Stromal cell of bone marrow (primary cell): ENCODE measurements around the gene STAC2.

Source experiments
- DNase-seq: peaks from one replicate; pipeline ENCODE4 v3.0.0-alpha.2; 2012; ENCODE audit warnings: low read depth

Gene STAC2

DNA sequence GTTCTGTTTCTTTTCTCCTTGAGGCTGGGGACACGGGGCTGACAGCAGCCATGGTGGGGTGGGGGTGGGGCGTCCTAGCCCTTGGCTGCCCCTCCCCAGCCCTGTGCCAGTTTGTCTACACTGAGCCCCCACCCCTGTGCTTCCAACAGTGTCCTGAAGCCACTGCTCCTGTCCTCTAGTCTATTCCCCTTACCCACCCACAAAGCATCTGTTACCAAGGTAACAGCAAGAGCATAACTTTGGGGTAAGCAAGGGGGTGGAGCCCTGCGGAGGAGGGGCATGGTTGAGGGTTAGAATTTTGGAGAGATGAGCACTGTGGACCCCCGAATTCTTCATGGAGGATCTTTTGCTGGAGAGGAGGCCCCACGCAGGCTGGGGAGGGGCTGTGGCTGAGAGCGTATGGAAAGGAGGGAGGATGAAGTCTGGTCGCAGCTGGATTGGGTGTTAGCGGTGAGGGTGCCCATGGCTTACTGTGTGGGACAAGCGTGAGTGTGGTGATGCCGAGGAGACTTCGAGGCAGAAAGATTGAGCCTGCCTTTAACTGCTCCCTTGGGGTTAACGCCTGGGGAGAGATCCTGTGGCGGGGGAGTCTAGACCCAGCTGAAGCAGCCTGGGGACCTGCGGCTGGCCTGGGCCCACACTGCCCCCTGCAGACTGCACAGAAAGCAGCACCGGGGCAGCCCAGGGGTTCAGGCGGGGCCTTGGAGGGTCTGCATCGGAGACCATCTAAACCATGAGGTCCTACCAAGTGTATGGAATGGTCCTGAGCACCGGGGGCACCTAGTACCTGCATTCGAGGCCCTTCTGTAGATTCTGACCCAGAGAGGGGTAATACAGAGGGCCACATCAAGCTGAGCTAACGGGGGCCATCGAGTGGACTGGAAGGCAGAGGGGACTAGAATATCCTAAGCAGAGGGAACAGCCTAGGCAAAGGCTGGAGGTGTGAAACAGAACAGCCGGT lies 6.1 kb upstream of the STAC2 start:
- DNase-seq: no peak

DNA sequence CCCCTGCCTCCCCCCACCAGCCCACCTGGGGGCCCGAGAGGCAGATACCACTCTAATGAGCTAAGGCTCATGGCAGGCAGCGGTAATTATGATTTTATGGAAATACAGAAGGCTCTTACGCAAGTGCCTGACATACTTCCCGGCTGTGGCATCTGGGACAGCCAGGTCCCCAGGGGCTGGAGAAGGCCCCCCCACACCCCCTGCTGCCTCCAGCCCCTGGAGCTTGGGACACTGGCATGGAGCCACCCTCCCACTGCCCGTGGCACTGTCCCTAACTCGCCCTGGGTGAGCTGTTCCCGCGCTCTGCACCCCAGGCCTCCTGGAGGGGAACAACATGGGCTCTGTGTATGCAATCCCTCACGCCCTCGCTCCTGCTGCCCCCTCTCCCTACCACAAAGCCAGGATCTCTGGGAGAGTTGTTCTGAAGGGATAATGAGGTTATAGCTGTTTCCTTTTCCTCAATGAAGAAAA lies 5.4 kb upstream of the STAC2 start:
- no peak for DNase-seq

DNA sequence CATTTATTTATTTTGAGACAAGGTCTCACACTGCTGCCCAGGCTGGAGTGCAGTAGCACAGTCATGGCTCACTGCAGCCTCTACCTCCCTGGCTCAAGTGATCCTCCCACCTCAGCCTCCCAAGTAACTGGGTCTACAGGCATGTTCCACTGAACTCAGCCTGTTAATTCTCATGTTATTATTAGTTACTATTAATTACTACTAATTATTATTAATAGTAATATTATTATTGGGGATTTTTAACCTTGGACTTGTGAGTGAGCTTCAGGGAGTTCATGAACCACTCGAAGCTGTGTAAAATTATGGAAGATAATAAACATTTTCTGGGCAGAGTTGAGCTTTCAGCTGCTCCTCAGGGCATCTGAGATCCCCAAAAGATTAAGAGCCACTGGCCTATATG lies 4.6 kb upstream of the STAC2 start:
- DNase-seq: no peak

DNA sequence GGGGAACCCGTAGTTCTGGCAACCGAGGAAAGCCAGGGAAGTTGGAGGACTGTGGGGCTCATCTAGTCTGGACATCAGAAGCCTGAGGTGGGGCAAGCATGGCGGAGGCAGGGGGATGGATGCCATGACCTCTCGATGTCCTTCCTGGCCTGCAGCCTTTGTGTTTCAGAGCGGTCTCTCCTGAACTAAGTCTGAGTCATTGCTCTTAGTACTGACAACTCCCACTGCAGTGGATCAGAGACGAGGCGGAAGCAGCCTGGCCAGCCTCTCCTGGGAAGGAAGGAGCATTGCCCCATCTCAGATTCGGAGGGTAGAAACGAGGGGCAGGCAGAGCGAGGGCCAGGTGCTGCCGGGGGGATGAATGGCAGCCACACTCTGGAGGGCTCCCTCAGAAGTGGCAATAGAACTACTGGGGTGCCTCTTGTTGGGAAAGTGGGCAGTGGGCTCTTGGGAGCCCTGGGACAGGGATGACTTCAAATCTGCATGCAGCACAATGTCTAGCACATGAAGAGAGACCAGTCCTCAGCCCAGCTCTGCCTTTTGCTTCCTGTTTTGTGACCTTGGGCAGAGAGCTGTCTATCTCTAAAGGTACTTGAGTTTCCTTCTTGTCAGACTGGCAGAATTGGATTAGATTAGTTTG lies 3.6 kb upstream of the STAC2 start:
- DNase-seq: no peak

DNA sequence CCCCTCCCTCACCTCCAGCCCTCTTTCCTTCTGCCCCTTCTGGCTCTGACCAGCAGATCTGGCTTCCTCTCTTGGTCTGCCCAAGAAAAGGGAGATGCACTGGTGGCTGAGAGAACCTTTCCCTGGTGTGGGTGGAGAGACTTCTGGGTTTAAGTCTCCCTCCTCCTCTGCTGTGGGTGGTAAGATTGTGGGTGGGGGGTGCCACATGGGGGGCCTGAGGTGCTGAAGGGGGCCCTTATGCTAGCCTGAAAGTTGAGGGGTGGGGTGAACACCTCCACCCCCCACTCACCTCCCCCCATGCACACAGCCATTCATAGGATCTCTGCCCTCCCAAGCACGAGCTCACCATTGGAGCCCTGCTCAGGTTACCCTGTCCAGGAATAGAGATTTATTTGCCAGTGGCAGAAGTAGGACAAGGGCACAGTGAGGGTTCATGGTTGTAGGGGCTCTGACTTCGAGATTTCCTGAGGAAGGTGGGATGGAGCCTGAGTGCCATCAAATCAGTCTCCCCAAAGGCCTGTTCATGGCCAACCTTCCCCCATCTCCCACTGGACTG lies 1.7 kb upstream of the STAC2 start:
- no peak for DNase-seq

DNA sequence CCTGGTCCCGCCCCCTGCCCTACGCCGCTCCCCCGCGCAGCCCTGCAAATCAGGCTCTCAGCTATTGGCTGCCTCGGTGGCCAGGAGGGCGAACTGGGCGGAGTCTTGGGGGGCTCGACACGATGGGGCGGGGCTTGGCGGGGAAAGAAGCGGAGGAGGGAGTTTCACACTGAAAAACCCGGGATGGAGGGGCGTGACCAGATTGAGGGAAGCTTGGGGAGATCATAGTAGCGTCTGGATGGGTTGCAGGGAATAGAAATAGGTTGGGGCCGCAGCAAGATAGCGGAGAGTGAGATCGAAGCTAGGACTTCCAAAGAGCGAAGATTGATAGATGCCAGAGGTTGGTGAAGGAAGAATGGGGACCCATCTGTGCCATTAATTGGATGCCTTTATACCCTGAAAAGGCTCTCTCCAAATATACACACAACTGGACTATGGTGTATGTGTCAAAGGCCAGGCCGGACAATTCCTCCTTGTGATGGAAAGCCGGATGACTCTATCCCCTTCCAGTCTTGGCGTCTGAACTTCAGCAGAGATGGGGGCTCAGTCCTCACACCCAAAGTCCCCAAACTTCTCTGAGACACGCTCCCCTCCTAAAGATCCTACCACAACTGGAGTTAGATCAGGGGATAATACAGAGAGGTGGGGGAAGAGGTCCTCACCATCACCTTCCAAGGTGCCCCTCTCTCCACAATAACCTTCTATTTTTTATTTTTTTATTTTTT lies 376 bp upstream of the STAC2 start:
- DNase-seq: no peak

DNA sequence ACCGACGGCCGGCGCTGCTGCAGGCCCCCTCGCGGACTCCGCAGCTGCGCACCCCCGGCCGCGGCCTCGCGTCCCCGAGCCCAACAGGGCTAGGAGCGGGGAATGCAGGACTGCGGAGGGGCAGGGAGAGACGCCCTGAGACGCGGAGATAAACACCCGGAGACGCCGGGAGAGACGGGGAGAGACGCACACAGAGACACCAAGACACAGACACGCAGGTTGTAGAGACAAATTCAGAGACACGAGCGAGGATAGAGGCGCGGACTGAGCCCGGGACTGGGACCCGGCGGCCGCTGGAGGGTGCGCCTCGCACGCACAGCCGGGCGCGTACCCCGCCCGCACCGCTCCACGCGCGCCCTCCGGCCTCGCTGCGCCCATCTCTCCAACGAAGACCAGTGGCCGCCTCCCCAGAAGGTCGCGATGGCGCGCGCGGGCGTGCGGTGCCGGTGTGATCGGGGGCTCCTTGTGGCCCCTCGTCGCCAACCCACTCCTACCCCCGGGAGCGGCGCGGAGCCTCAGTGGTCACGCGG lies 902 bp downstream of the STAC2 start:
- DNase-seq: no peak

DNA sequence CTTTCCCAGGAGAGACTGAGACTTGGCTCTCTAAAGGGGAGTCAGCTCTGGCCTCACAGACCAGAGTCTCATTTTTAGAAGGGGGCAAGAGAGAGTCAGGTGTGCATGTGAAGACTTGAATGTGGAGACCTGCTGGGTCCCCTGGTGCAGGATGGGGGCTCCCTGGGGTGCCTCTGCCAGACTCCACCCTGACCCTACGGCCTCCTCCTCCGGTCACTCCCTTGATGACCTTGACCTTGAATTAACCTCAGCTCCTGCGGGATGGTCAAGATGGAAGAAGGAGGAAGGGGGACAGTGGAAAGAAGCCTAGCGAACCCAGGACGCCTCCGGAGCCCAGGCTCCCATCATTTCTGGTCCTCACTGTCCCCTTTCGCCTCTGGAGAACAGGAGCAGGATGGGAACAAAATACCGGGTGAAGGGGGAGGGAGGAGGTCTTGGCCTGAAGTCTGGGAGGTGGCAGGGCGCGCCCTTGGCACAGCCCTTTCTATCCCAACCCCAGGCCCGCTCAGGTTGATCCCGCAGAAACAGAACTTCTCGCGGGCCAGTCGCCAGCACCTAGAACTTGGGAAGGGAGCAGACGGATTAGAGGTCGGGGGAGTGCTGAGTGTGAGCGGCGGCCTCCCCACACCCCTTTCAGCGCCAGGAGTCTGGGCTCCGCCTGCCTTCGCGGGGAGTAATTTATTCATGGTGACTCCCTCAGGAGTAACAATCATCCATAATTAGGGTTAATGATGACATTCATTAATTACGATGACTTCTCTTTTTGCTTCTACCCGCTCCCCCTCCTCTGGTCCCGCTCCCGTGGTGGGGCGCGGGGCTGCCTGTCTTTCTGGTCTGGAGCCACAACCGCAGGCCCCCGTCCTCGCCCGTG lies 1.6 kb downstream of the STAC2 start:
- no peak for DNase-seq

DNA sequence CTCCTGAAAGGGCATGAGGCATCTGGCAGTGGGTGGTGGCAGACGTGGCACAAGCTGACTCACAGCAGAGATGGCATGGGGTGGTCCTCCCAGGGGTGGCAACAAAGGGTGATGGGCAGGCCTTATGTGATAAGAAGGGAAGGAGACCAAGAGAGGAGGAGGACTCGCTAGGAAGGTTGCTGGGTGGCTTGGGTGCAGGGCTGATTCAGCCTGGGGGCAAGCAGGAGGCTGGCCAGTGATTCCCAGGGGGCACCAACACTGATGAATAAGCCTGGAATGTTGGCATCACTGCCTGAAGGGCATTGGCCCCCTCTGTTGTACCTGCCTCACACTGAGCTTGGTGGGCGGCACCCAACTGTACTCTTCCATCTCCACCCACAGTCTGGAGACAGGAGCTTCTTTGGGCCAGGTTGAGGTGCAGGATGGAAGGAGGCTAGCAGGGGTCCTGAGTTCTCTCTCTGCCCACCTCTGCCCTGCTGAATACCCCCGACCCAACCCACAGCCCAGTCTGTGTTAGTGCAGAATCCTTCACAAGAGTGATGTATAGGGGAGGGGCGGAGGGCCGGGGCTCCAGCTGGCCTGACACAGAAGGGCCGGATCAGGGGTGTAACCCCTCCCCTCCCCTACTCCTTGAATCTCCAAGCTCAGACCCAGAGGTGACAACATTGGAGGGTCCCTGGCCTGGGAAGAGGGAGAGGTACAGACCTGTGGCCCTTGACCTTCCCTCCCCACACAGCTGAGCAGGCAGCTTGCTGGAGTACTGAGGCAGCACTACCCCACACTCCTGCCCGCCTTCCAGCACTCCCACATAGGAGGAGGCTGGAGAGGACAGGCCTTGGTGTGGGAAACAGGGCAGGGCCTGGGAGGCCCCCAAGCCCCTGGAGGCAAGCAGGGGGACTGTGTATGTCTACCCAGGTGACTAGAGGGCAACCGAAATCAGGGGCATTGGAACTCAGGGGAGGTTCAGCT lies 2.6 kb downstream of the STAC2 start:
- no peak for DNase-seq

DNA sequence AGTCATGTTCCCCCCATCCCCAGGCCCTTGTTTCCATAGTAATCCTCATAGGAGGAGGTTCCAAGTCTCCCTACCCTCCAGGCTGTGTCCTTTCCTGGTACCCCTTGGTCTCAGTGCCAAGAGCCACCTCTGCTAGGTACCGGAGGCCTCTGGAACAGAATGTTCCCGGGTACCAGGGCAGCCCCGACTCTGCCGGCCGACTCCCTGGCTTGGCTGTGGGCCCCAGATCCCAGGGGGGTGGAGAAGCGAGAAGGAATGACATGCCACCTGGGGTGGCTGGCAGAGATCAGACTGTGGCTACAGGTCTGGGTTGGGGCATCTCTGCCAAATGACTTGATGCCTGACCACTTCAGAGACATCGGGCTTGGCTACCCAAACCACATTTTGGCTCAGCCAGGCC lies 3.6 kb downstream of the STAC2 start:
- DNase-seq: no peak

DNA sequence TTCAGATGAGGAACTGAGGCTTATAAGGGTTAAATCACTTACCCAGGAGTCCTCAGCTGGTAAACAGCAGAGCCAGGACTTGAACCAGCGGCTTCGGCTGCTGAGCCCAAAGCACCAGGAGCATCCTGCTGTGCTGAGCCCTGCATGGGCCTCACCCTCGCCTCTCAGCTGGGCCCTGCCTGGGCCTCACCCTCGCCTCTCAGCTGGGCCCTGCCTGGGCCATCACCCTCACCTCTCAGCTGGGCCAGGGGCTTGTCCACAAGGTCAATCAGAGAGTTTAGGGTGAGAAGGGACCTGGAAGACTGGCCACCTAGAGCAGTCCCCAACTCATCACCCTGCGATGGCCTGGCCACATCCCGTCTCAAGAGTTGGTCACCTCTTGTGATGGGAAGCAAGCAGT lies 4.2 kb downstream of the STAC2 start:
- no peak for DNase-seq

DNA sequence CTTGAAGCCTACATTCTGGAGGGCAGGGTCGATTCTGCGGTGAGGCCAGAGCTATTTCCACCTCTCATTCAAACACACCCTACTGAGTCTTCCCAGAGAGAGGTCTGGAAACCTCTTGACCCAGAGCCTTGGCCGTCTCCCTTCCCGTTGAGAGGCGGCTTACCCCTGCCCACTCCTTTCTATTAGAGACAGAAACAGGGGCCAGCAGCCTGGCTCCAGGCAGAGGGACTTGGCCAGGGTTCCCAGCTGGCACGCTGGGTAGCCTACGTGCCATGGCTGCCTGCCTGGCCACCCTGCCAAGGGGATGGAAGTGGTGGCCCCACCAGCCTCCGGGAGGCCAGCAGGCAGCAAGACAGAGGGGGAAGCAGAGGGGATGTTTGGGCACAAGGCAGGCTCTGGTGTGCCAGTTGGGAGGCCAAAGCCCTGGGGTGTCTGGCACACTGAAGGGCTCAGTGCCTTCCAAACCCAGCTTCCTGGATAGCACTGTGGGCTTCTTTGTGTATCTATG lies 6.0 kb downstream of the STAC2 start:
- DNase-seq: no peak

DNA sequence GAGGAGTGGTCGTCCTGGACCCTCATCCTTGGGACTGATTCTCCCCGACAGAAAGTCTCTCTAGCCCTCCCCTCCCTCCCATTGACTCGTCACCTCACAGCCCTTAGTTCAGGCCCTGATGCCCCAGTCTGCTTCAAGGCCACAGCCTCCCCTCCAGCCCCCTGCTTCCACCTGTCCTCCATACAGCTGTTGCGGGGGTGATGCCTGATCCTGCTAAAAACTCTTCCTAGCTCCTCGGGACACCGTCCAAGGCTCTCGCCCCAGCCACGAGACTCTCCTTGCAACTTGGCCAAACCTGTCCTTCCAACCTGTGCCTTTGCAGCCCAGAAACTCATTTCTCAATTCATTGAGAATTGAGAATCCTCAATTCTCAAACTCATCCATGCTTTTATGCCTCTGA lies 6.8 kb downstream of the STAC2 start:
- DNase-seq: no peak

DNA sequence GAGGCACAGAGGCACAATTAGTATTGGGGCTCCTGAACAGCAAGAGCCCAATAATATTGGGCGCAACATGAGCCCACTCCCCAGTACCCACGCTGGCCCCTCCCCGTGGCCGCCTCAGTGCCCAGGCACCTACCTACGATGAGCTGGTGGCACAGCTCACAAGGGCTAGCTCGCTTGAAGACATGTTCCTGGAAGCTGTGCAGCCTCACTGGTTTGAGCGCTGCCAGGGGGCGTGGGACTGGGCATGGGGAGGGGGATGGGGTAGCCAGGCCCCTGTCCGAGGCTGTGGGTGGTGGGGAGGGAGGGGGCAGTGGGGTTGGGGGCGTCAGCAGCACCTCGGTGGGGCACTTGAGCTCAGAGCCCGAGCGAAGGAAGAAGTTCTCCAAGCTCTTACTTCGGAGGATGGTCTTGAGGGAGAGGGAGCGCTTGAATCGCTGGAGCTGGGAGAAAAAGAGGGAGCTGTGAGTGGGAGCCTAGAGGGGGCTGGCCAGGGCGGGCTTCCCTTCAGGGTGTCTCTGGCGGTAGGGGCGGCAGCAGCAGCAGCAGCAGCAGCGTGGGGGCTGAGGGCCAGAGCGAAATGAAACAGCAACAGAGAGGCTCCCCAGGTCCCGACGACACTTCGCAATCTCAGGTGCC lies 7.9 kb downstream of the STAC2 start:
- DNase-seq: no peak

DNA sequence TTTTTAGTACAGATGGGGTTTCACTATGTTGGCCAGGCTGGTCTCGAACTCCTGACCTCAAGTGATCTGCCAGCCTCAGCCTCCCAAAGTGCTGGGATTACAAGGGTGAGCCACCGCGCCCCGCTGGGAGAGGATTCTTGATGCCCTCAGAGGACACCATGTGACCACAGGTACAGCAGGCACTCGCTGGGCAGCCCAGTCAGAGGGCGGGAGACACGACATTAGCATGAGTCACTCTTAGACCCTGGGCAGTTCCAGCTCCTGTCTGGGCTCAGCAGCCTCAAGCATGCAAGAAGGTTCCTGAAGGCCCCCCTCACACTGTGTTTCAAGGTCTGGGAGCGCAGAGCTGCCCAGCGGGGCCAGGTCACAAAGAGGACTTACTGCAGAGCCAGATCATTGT lies 11.9 kb downstream of the STAC2 start:
- no peak for DNase-seq

DNA sequence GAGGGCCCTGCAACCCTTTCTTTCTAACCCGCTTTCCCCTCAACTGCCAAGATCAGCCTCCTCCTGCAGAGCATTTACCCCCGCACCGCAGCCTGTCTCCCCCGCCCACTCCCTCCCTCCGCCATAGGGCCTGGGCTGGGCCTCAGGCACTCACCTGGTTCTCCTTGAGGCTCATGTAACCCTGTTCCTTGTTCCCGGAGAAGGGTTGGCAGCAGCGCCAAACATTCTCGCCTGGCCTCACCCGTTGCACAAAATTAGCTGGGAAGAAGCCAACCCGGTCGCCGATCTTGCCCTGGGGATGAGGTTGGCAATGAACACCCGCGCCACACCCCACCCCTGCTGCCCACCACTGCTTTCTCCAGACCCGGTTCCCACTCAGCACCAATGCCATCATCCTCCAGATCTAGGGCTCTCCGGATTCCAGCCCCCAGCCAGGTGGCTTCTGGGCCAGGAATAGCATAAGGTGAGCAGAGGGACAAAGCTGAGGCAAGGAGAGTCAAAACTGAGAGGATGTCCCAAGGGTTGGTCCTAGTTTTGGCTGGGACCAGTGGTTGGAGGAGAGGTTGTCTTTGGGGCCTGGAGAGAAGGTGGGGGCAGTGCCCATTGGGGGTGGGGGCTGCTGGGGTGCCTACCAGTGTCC lies 12.8 kb downstream of the STAC2 start:
- no peak for DNase-seq

DNA sequence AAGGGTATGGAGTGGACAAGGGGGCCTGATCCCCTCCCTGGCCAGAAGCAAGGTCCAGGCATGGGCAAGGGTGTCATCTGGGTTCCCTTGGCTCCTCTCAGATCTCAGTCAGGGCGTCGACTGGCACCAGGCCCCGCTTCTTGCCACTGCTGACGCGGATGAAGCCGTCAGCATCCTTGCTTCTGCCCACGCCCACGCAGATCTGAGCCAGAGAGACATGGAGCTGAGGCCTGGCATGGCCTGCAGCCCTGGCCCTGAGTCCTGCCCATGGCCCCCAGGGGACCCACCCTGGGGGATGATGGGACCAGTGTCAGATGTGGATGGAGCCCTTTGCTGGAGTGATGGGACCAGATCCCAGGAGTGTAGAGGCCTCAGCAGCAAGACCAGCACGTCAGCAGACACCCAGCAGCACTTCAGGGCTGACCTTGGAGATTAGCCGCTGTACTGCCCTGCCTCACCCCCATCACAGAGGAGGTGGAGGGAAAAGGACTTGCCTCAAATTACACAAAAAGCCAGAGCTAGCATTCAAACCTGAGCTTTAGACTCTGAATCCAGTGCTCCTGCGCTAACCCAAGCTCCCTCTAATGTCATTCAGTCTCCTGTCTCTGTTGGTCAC lies 13.4 kb downstream of the STAC2 start:
- no peak for DNase-seq

DNA sequence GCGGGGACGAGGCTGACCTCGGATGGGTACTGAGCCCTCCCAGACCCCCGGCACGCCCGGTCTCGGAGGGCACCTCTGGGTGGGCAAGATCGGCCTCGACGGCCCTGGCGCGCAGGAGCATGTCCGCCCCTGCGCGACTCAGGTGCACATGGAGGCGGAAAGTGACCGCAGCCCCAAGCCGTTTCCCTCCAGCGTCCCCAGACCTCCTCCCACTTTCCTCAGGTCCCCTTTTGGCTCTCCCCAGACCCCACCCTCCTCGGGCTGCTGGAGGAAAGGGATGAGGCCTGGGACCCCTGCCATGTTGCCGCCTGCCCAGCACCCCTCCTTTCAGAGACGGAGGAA lies 15.7 kb downstream of the STAC2 start:
- no peak for DNase-seq
